NB4 (cell line): ENCODE results near the gene DMPK.

Experiments
- DNase-seq: peaks from one replicate; pipeline ENCODE4 v3.0.0; 2010; ENCODE audit warnings: low read depth
- H3K4me3 ChIP-seq: one replicate; pipeline ENCODE4 v1.5.1; 2011; ENCODE audit warnings: mild to moderate bottlenecking, low read depth, low read length, moderate library complexity
- MYC ChIP-seq: IDR thresholded peaks from 2 replicates; pipeline ENCODE4 v1.6.1; 2011; ENCODE audit warnings: low read depth, low read length
- POLR2A ChIP-seq: IDR thresholded peaks from 2 replicates; pipeline ENCODE4 v1.6.1; 2011; ENCODE audit warnings: mild to moderate bottlenecking; ENCODE audit not compliant: insufficient read length; ENCODE audit errors: extremely low read depth
- TF ChIP-seq, protein P1 (sequence below): IDR thresholded peaks from 2 replicates; pipeline ENCODE4 v1.6.1; 2011; ENCODE audit warnings: low read depth, low read length
- TF ChIP-seq, protein P2 (sequence below): IDR thresholded peaks from one replicate; pipeline ENCODE4 v1.5.1; 2012; ENCODE audit warnings: low read depth, low read length

Gene DMPK

DNA sequence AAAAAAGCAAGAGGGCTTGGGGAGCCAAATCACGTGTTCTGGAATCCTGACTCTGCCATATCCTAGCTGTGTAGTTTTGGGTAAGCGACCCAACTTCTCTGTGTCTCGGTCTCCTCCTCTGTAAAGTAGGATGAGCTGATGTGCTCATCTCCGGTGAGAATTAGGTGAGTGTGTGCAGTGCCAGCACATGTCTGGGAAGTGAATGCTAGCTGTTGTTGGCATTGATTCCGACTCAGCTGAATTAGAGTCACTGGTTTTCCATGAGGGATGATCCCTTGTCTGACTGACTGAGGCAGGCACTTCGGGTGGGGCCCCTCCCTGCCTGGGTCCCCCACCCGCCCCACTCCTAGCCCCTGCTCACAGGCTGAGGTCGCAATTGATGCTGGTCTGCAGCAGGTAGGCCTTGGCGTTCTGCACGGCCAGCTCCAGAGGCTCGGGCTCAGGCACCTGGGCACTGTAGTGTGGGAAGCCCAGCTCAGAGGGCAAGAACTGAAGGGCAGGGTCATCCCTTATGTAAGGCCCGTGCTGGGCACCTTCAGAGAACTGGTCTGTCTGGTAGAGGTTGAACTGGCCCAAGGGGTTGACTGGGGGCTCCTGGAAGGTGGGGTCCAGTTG is 32.0 kb upstream of the DMPK start:
- TF ChIP-seq, protein P1, sequence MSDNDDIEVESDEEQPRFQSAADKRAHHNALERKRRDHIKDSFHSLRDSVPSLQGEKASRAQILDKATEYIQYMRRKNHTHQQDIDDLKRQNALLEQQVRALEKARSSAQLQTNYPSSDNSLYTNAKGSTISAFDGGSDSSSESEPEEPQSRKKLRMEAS, result no peak
- TF ChIP-seq, protein P2, sequence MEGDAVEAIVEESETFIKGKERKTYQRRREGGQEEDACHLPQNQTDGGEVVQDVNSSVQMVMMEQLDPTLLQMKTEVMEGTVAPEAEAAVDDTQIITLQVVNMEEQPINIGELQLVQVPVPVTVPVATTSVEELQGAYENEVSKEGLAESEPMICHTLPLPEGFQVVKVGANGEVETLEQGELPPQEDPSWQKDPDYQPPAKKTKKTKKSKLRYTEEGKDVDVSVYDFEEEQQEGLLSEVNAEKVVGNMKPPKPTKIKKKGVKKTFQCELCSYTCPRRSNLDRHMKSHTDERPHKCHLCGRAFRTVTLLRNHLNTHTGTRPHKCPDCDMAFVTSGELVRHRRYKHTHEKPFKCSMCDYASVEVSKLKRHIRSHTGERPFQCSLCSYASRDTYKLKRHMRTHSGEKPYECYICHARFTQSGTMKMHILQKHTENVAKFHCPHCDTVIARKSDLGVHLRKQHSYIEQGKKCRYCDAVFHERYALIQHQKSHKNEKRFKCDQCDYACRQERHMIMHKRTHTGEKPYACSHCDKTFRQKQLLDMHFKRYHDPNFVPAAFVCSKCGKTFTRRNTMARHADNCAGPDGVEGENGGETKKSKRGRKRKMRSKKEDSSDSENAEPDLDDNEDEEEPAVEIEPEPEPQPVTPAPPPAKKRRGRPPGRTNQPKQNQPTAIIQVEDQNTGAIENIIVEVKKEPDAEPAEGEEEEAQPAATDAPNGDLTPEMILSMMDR, result no peak
- no peak for TF ChIP-seq MYC
- H3K4me3 ChIP-seq, result no peak overlapping the region
- peak; percentile 15 for DNase-seq

DNA sequence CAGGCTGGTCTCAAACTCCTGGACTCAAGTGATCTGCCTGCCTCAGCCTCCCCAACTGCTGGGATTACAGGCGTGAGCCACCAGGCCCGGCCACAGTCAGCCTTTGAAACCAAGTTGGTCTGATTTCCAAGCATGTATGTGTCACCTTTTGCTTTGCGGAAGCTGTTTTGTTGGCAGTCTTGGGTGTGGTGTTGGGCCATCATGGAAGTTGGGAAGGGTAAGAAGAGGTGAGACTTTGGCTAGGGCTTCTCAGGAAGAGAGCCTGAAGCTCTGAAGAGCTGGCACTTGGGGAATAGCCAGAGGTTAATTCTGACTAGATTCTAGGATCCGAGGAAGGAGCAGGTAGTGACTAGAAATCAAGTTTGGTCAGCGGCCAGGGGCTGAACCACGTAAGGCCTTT is 30.0 kb upstream of the DMPK start:
- TF ChIP-seq, protein P1, result no peak
- TF ChIP-seq MYC, result no peak
- TF ChIP-seq POLR2A, result no peak
- TF ChIP-seq, protein P2, result no peak
- DNase-seq, result peak; percentile 25

DNA sequence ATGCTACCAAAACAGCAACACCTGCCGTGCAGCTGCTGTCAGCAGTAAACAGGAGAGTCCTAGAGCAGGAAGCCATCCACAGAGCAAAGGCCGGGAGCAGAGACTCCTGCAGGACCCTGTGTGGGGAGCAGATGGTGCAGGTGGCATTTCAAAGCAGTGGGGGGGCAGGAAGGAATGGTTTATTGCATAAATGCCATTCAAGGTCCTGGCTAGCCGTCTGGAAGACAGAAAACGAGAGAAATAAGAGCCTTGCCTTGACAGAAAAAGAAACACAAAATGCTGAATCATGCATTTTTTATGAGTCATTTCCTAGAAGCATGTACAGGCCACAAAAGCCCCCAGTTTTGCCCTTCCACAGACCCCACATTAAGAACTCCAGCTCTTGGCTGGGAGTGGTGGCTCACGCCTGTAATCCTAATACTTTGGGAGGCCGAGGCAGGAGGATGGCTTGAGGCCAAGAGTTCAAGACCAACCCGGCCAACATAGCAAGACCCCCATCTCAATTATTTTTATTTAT is 27.4 kb upstream of the DMPK start:
- peak; percentile 93 for DNase-seq
- TF ChIP-seq MYC (peak; percentile 41; the same call in 1 of the 2 replicates), POLR2A (no peak)
- TF ChIP-seq, protein P1, result no peak
- TF ChIP-seq, protein P2, result no peak
- no peak overlapping the region for H3K4me3 ChIP-seq

More for the DNA sequence above, 30.0 kb upstream of the DMPK start:
- no peak overlapping the region for H3K4me3 ChIP-seq

DNA sequence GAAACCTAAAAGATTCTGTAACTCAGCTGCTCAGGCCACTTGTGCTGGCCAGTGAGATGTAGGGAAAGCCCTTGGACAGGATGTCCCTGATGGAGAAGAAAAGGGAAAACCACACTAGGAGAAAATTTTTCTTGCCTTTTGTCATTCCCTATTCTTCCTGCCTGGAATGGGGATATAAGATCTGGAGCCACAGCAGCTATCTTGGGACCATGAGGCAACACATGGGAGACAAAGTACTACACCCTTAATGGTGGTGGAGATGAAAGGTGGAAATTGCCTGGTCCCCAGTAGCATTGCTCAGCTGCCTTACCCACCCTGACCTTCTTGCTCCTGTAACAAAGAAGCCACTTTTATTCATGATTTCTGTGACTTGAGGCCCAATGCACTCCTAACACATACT is 23.4 kb upstream of the DMPK start:
- no peak for TF ChIP-seq POLR2A
- TF ChIP-seq, protein P2, result no peak
- TF ChIP-seq, protein P1, result no peak
- TF ChIP-seq MYC, result no peak
- DNase-seq, result no peak
- H3K4me3 ChIP-seq, result no peak overlapping the region

DNA sequence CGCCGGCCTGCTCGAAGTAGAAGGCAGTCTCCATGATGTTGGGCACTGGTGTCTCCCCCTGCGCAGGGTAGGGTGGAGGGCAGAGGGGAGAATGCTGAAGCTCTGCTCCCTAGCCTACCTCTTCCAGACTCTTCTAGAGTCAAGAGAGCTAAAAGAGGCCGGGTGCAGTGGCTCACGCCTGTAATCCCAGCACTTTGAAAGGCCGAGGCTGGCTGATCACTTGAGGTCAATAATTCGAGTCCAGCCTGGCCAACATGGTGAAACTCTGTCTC is 22.6 kb upstream of the DMPK start:
- TF ChIP-seq POLR2A (no peak), MYC (no peak)
- TF ChIP-seq, protein P2, result no peak
- TF ChIP-seq, protein P1, result no peak
- no peak for DNase-seq
- H3K4me3 ChIP-seq, result no peak overlapping the region
